ENCODE data around the gene KRT73. TPM values are rescaled to one million over a fixed set of nuclear protein-coding genes. Genes with fewer than 3 reads are reported as not detected.
A peak's percentile ranks its signal among the peaks of the same experiment; 100 is the strongest.

The KRT73 gene
- total RNA-seq, 2 experiments from 2014 or later: 1.7 to 1.9 TPM

GRCh38 chr12:52615912-52616311 is 2.4 kb downstream of the KRT73 start:
- DNase-seq: no peak

GRCh38 chr12:52615208-52615868 is 3.0 kb downstream of the KRT73 start:
- H3K27ac Mint-ChIP-seq: peak overlapping the region; percentile 90
- intact Hi-C loops (cut with DNase I, micrococcal nuclease): no loop called here
- DNase-seq: peak; percentile 60
- ATAC-seq: peak; percentile 76
- H3K27me3 Mint-ChIP-seq: no peaks in the 10 kb centered on the region
- H3K4me1 Mint-ChIP-seq: peaks cover 84% of the 10 kb centered on the region
- no peaks in the 10 kb centered on the region for H3K36me3 Mint-ChIP-seq (ENCODE audit: low read depth)
- CTCF ChIA-PET: interaction anchor here (0.6 kb wide), 1 partner anchor 251 kb away, joined by 3 read pairs; no protein-coding TSS in a partner anchor
- H3K4me3 Mint-ChIP-seq: no peak overlapping the region
- H3K9me3 Mint-ChIP-seq (ENCODE audit: low read depth): no peaks in the 10 kb centered on the region
- POLR2A ChIA-PET: no interaction called here

More at GRCh38 chr12:52615912-52616311, 2.4 kb downstream of the KRT73 start:
- Mint-ChIP-seq H3K9me3 (ENCODE audit: low read depth) (no peaks in the 10 kb centered on the region), H3K27me3 (no peaks in the 10 kb centered on the region), H3K36me3 (ENCODE audit: low read depth) (no peaks in the 10 kb centered on the region), H3K4me3 (no peak overlapping the region), H3K4me1 (peaks cover 84% of the 10 kb centered on the region), H3K27ac (peak overlapping the region; percentile 90)
- CTCF ChIA-PET: interaction anchor here (0.7 kb wide), 1 partner anchor 279 kb away, joined by 3 read pairs; no protein-coding TSS in a partner anchor
- intact Hi-C loops (cut with DNase I, micrococcal nuclease): no loop called here
- POLR2A ChIA-PET: no interaction called here
- no peak for ATAC-seq

GRCh38 chr12:52614381-52615207 is 3.8 kb downstream of the KRT73 start:
- Mint-ChIP-seq H3K4me3 (no peak overlapping the region), H3K27ac (peak overlapping the region; percentile 90), H3K27me3 (no peaks in the 10 kb centered on the region), H3K9me3 (ENCODE audit: low read depth) (no peaks in the 10 kb centered on the region), H3K36me3 (ENCODE audit: low read depth) (no peaks in the 10 kb centered on the region), H3K4me1 (peaks cover 87% of the 10 kb centered on the region)
- no peak for DNase-seq
- peak; percentile 1 for ATAC-seq
- intact Hi-C loops (cut with DNase I, micrococcal nuclease): no loop called here
- CTCF ChIA-PET: interaction anchor here (0.6 kb wide), 1 partner anchor 252 kb away, joined by 3 read pairs; no protein-coding TSS in a partner anchor
- POLR2A ChIA-PET: no interaction called here

- Mint-ChIP-seq H3K27ac (no peak overlapping the region), H3K27me3 (no peaks in the 10 kb centered on the region), H3K36me3 (ENCODE audit: low read depth) (no peaks in the 10 kb centered on the region), H3K9me3 (ENCODE audit: low read depth) (no peaks in the 10 kb centered on the region), H3K4me3 (no peak overlapping the region), H3K4me1 (peaks cover 92% of the 10 kb centered on the region)
- intact Hi-C loops (cut with DNase I, micrococcal nuclease): no loop called here
- peak; percentile 42 for DNase-seq
- no peak for ATAC-seq
- ChIA-PET CTCF (interaction anchor here (0.6 to 0.8 kb wide), 2 partner anchors 54 to 104 kb away, joined by 3 to 5 read pairs; no protein-coding TSS in a partner anchor), POLR2A (no interaction called here)
Observed at GRCh38 chr12:52613384-52614030, 4.9 kb downstream of the KRT73 start.

GRCh38 chr12:52612431-52613383 is 5.7 kb downstream of the KRT73 start:
- intact Hi-C loops (cut with DNase I, micrococcal nuclease): no loop called here
- H3K27ac Mint-ChIP-seq: peak overlapping the region; percentile 37
- no peaks in the 10 kb centered on the region for H3K27me3 Mint-ChIP-seq
- ChIA-PET POLR2A (no interaction called here), CTCF (interaction anchor here (0.7 to 1.4 kb wide), 3 partner anchors 54 to 565 kb away, joined by 4 to 5 read pairs (median 4); no protein-coding TSS in a partner anchor)
- no peaks in the 10 kb centered on the region for H3K9me3 Mint-ChIP-seq (ENCODE audit: low read depth)
- no peaks in the 10 kb centered on the region for H3K36me3 Mint-ChIP-seq (ENCODE audit: low read depth)
- ATAC-seq: no peak
- no peak overlapping the region for H3K4me3 Mint-ChIP-seq
- H3K4me1 Mint-ChIP-seq: peaks cover 97% of the 10 kb centered on the region
- DNase-seq: no peak

GRCh38 chr12:52611080-52611468 is 7.3 kb downstream of the KRT73 start:
- Mint-ChIP-seq H3K27me3 (no peaks in the 10 kb centered on the region), H3K36me3 (ENCODE audit: low read depth) (no peaks in the 10 kb centered on the region), H3K27ac (peak overlapping the region; percentile 64), H3K4me3 (peak overlapping the region; percentile 48), H3K9me3 (ENCODE audit: low read depth) (no peaks in the 10 kb centered on the region), H3K4me1 (peaks cover 94% of the 10 kb centered on the region)
- ATAC-seq (no peak), DNase-seq (no peak)
- POLR2A ChIA-PET: no interaction called here
- intact Hi-C loops (cut with DNase I, micrococcal nuclease): no loop called here
- CTCF ChIA-PET: interaction anchor here (1.4 to 1.7 kb wide), 2 partner anchors 9 to 269 kb away, joined by 4 to 5 read pairs; no protein-coding TSS in a partner anchor

GRCh38 chr12:52608826-52609630 is 9.3 kb downstream of the KRT73 start:
- intact Hi-C loops (cut with DNase I, micrococcal nuclease): no loop called here
- H3K27me3 Mint-ChIP-seq: no peaks in the 10 kb centered on the region
- no peak for DNase-seq
- CTCF ChIA-PET: interaction anchor here (0.9 to 1.3 kb wide), 2 partner anchors 10 to 261 kb away, joined by 3 read pairs; no protein-coding TSS in a partner anchor
- no peak overlapping the region for H3K4me3 Mint-ChIP-seq
- ATAC-seq: no peak
- H3K4me1 Mint-ChIP-seq: peaks cover 94% of the 10 kb centered on the region
- POLR2A ChIA-PET: no interaction called here
- no peaks in the 10 kb centered on the region for H3K36me3 Mint-ChIP-seq (ENCODE audit: low read depth)
- H3K9me3 Mint-ChIP-seq (ENCODE audit: low read depth): no peaks in the 10 kb centered on the region
- no peak overlapping the region for H3K27ac Mint-ChIP-seq

GRCh38 chr12:52608161-52608560 is 10.2 kb downstream of the KRT73 start:
- Mint-ChIP-seq H3K4me1 (peaks cover 94% of the 10 kb centered on the region), H3K36me3 (ENCODE audit: low read depth) (no peaks in the 10 kb centered on the region), H3K9me3 (ENCODE audit: low read depth) (no peaks in the 10 kb centered on the region), H3K27ac (no peak overlapping the region), H3K27me3 (no peaks in the 10 kb centered on the region), H3K4me3 (no peak overlapping the region)
- CTCF ChIA-PET: interaction anchor here (1.3 kb wide), 1 partner anchor 11 kb away, joined by 3 read pairs; no protein-coding TSS in a partner anchor
- POLR2A ChIA-PET: no interaction called here
- DNase-seq: no peak
- intact Hi-C loops (cut with DNase I, micrococcal nuclease): no loop called here
- ATAC-seq: no peak

- CTCF ChIA-PET: interaction anchor here (1.5 kb wide), 1 partner anchor 278 kb away, joined by 3 read pairs; no protein-coding TSS in a partner anchor
- POLR2A ChIA-PET: no interaction called here
- Mint-ChIP-seq H3K27me3 (no peaks in the 10 kb centered on the region), H3K4me3 (no peak overlapping the region), H3K36me3 (ENCODE audit: low read depth) (no peaks in the 10 kb centered on the region), H3K4me1 (peaks cover 94% of the 10 kb centered on the region), H3K9me3 (ENCODE audit: low read depth) (no peaks in the 10 kb centered on the region), H3K27ac (peak overlapping the region; percentile 3)
- ATAC-seq (no peak), DNase-seq (no peak)
- intact Hi-C loops (cut with DNase I, micrococcal nuclease): no loop called here
Observed at GRCh38 chr12:52607314-52607713, 11.0 kb downstream of the KRT73 start.

GRCh38 chr12:52606581-52607218 is 11.7 kb downstream of the KRT73 start:
- POLR2A ChIA-PET: no interaction called here

More at GRCh38 chr12:52606581-52607218, 11.7 kb downstream of the KRT73 start:
- H3K4me3 Mint-ChIP-seq: no peak overlapping the region
- H3K36me3 Mint-ChIP-seq (ENCODE audit: low read depth): no peaks in the 10 kb centered on the region
- H3K27me3 Mint-ChIP-seq: no peaks in the 10 kb centered on the region
- CTCF ChIA-PET: interaction anchor here (0.6 to 1.5 kb wide), 5 partner anchors 23 to 374 kb away, joined by 3 to 5 read pairs (median 3); no protein-coding TSS in a partner anchor
- DNase-seq (no peak), ATAC-seq (no peak)
- H3K4me1 Mint-ChIP-seq: peaks cover 94% of the 10 kb centered on the region
- H3K27ac Mint-ChIP-seq: peak overlapping the region; percentile 64
- no peaks in the 10 kb centered on the region for H3K9me3 Mint-ChIP-seq (ENCODE audit: low read depth)
- intact Hi-C loops (cut with DNase I, micrococcal nuclease): no loop called here

Data from activated CD4-positive, alpha-beta T cell treated with anti-CD3 and anti-CD28 coated beads for 36 hours (primary cell).